HCT116 (cell line): ENCODE results near the gene FAM118A. TPM values are rescaled to one million over a fixed set of nuclear protein-coding genes. Genes with fewer than 3 reads are reported as not detected.

Experiments used
- ATAC-seq: fragments of 200-7000 bp; cut with Tn5 transposase; 2 replicates; pipeline ENCODE4 v1.9.1; 2020; ENCODE audit warnings: mild to moderate bottlenecking, moderate library complexity
- BruUV-seq: library from RNA; stranded (reverse); fragments of 400-500 nt; replicated peaks from 2 replicates; lab custom pipeline; 2021; lab: Mats Ljungman, UMichigan
- CTCF ChIA-PET: fragments of 300-600 bp; sonication (Branson Sonifier 250); formaldehyde crosslinking; loops from one replicate; lab custom pipeline; 2021; ENCODE audit warnings: antibody characterized with exemption; lab: Charles Lee
- POLR2A ChIA-PET: fragments of 300-600, 350-600 bp; sonication (Branson Sonifier 250); formaldehyde crosslinking; loops from one replicate; lab custom pipeline; 2021; ENCODE audit warnings: antibody characterized with exemption; lab: Charles Lee
- RAD21 ChIA-PET, 2 experiments: fragments of 300-600 bp; sonication (Branson Sonifier 250); formaldehyde crosslinking; loops; one replicate each; lab custom pipeline; 2023; ENCODE audit warnings: low total read pairs in 2 of 2; ENCODE audit not compliant: uncharacterized antibody in 2 of 2, unreplicated experiment in 2 of 2, low non-redundant PET in 1 of 2; lab: Charles Lee
- DNase-seq: peaks from one replicate; pipeline ENCODE4 v3.0.0-alpha.2; 2010; ENCODE audit warnings: low read depth, low spot score
- H2AFZ ChIP-seq: fragments of 200-600 bp; shearing (Covaris generic), sonication (generic); 2 replicates; pipeline ENCODE4 v1.6.1; 2017; ENCODE audit warnings: low read depth, mixed run types, mixed read lengths, antibody characterized with exemption, low read length; ENCODE audit not compliant: poor library complexity, severe bottlenecking
- H3K27ac ChIP-seq: 2 replicates; pipeline ENCODE4 v1.5.1; 2012; ENCODE audit warnings: low read depth, low read length
- H3K27me3 ChIP-seq: fragments of 200-600 bp; sonication (generic); 2 replicates; pipeline ENCODE4 v1.6.1; 2016; ENCODE audit warnings: mixed run types, low read length, mixed read lengths; ENCODE audit not compliant: insufficient read depth
- H3K36me3 ChIP-seq, 2 experiments: fragments of 200-500 bp in 1 of 2; fragments of 200-600 bp in 1 of 2; sonication (Bioruptor generic) in 1 of 2; sonication (generic) in 1 of 2; 2 replicates each; pipeline versions ENCODE4 v1.5.1 to v1.6.1; 2014 to 2016; ENCODE audit warnings: low read length in 2 of 2, inconsistent platforms in 1 of 2, mixed read lengths in 1 of 2, mixed run types in 1 of 2; ENCODE audit not compliant: insufficient read depth in 2 of 2, control insufficient read depth in 1 of 2
- H3K4me1 ChIP-seq, 2 experiments: fragments of 200-600 bp in 1 of 2; sonication (generic) in 1 of 2; 2 replicates each; pipeline versions ENCODE4 v1.5.1 to v1.6.1; 2012 to 2017; ENCODE audit warnings: low read length in 2 of 2, inconsistent platforms in 1 of 2, mild to moderate bottlenecking in 1 of 2, mixed read lengths in 1 of 2, mixed run types in 1 of 2, moderate library complexity in 1 of 2; ENCODE audit not compliant: insufficient read depth in 2 of 2, control insufficient read depth in 1 of 2
- H3K4me2 ChIP-seq: fragments of 200-600 bp; sonication (generic); 2 replicates; pipeline ENCODE4 v1.6.1; 2017; ENCODE audit warnings: mixed run types, low read length, mixed read lengths
- H3K4me3 ChIP-seq, 2 experiments: fragments of 200-600 bp in 1 of 2; sonication (generic) in 1 of 2; replicated peaks in 1 of 2; 2 replicates each; pipeline ENCODE4 v1.5.1; 2011 to 2016; ENCODE audit warnings: low read length in 2 of 2, control low read depth in 1 of 2, low read depth in 1 of 2, mild to moderate bottlenecking in 1 of 2, mixed read lengths in 1 of 2, mixed run types in 1 of 2
- H3K79me2 ChIP-seq: fragments of 200-600 bp; sonication (generic); 2 replicates; pipeline ENCODE4 v1.6.1; 2017; ENCODE audit warnings: mild to moderate bottlenecking, mixed run types, low read length, moderate library complexity, mixed read lengths; ENCODE audit not compliant: insufficient read depth
- H3K9ac ChIP-seq: fragments of 200-600 bp; sonication (generic); 2 replicates; pipeline ENCODE4 v1.6.1; 2016; ENCODE audit warnings: low read length, mixed read lengths
- H3K9me2 ChIP-seq: fragments of 200-600 bp; sonication (generic), shearing (Covaris generic); 2 replicates; pipeline ENCODE4 v1.6.1; 2017; ENCODE audit warnings: mixed run types, mild to moderate bottlenecking, moderate library complexity; ENCODE audit not compliant: insufficient read depth
- H3K9me3 ChIP-seq, 2 experiments: fragments of 200-500 bp in 1 of 2; fragments of 200-600 bp in 1 of 2; sonication (Bioruptor generic) in 1 of 2; sonication (generic) in 1 of 2; 2 replicates each; pipeline ENCODE4 v1.6.1; 2014 to 2017; ENCODE audit warnings: low read length in 2 of 2, mixed read lengths in 2 of 2, inconsistent platforms in 1 of 2, low read depth in 1 of 2, mild to moderate bottlenecking in 1 of 2, mixed run types in 1 of 2, moderate library complexity in 1 of 2; ENCODE audit not compliant: control insufficient read depth in 1 of 2, insufficient read depth in 1 of 2
- H4K20me1 ChIP-seq: fragments of 200-600 bp; sonication (generic), shearing (Covaris generic); 2 replicates; pipeline ENCODE4 v1.6.1; 2017; ENCODE audit warnings: mixed run types, mild to moderate bottlenecking, moderate library complexity; ENCODE audit not compliant: insufficient read depth
- CBX3 ChIP-seq: IDR thresholded peaks from 2 replicates; pipeline ENCODE4 v1.6.1; 2012; ENCODE audit warnings: low read depth
- CEBPB ChIP-seq: IDR thresholded peaks from 2 replicates; pipeline ENCODE4 v1.6.1; 2012; ENCODE audit warnings: low read depth
- CTCF ChIP-seq, 3 experiments: fragments of 200-600 bp in 1 of 3; sonication (generic) in 1 of 3; IDR thresholded peaks in 2 of 3; conservative IDR thresholded peaks in 1 of 3; 2 replicates each; pipeline ENCODE4 v1.5.1; 2012 to 2017; ENCODE audit warnings: low read depth in 2 of 3, low read length in 2 of 3, antibody characterized with exemption in 1 of 3, borderline replicate concordance in 1 of 3, control low read depth in 1 of 3, mild to moderate bottlenecking in 1 of 3, mixed read lengths in 1 of 3, mixed run types in 1 of 3, moderate library complexity in 1 of 3; ENCODE audit not compliant: insufficient read depth in 1 of 3
- ELF1 ChIP-seq: IDR thresholded peaks from 2 replicates; pipeline ENCODE4 v1.6.1; 2012; ENCODE audit warnings: low read depth, borderline replicate concordance
- EZH2 ChIP-seq: fragments of 200-600 bp; sonication (generic); IDR thresholded peaks from 2 replicates; pipeline ENCODE4 v1.6.1; 2017; ENCODE audit warnings: antibody characterized with exemption, mixed run types
- EZH2phosphoT487 ChIP-seq: fragments of 200-600 bp; IDR thresholded peaks from 2 replicates; pipeline ENCODE4 v1.6.1; 2018; ENCODE audit warnings: antibody characterized with exemption, borderline replicate concordance
- JUND ChIP-seq: IDR thresholded peaks from 2 replicates; pipeline ENCODE4 v1.6.1; 2012
- MAX ChIP-seq: IDR thresholded peaks from 2 replicates; pipeline ENCODE4 v1.6.1; 2012
- POLR2A ChIP-seq: IDR thresholded peaks from 2 replicates; pipeline ENCODE4 v1.7.0; 2011; ENCODE audit warnings: borderline replicate concordance; ENCODE audit not compliant: insufficient read depth, insufficient read length; ENCODE audit errors: extremely low read depth
- POLR2AphosphoS5 ChIP-seq: IDR thresholded peaks from 2 replicates; pipeline ENCODE4 v1.6.1; 2011; ENCODE audit warnings: mild to moderate bottlenecking, low read depth, low read length, moderate library complexity
- REST ChIP-seq: IDR thresholded peaks from 2 replicates; pipeline ENCODE4 v1.6.1; 2012; ENCODE audit warnings: low read depth
- SIN3A ChIP-seq: IDR thresholded peaks from 2 replicates; pipeline ENCODE4 v1.6.1; 2012; ENCODE audit warnings: low read depth
- SP1 ChIP-seq: IDR thresholded peaks from 2 replicates; pipeline ENCODE4 v1.6.1; 2012; ENCODE audit warnings: low read depth
- SRF ChIP-seq: IDR thresholded peaks from 2 replicates; pipeline ENCODE4 v1.6.1; 2012; ENCODE audit warnings: low read depth
- TCF7L2 ChIP-seq: IDR thresholded peaks from 2 replicates; pipeline ENCODE4 v1.7.0; 2011; ENCODE audit warnings: borderline replicate concordance, inconsistent platforms; ENCODE audit not compliant: insufficient read depth, insufficient read length; ENCODE audit errors: extremely low read depth
- YY1 ChIP-seq: IDR thresholded peaks from 2 replicates; pipeline ENCODE4 v1.6.1; 2011; ENCODE audit warnings: low read length, low read depth, moderate library complexity, mild to moderate bottlenecking; ENCODE audit not compliant: insufficient replicate concordance; ENCODE audit errors: extremely low read depth
- ZFX ChIP-seq: fragments of 450-650 bp; IDR thresholded peaks from 2 replicates; pipeline ENCODE4 v1.6.1; 2017
- ZNF274 ChIP-seq: fragments of 200-500 bp; sonication (Bioruptor generic); IDR thresholded peaks from 2 replicates; pipeline ENCODE4 v1.6.1; 2014; ENCODE audit warnings: mild to moderate bottlenecking, low read depth, low read length, inconsistent platforms
- intact Hi-C: fragments of 100-400 bp; cut with micrococcal nuclease; formaldehyde crosslinking; loops from 2 replicates; pipeline ENCODE4 v1.10.0; 2022
- total RNA-seq: library from RNA; stranded (reverse); gene quantifications from one replicate; pipeline ENCODE4 v1.2.1, GENCODE V29; 2021; ENCODE audit not compliant: unreplicated experiment
- TF ChIP-seq, protein P1 (sequence below): IDR thresholded peaks from 2 replicates; pipeline ENCODE4 v1.6.1; 2012

Gene FAM118A
- total RNA-seq, 1 experiment from 2014 or later = 43.2 TPM

DNA sequence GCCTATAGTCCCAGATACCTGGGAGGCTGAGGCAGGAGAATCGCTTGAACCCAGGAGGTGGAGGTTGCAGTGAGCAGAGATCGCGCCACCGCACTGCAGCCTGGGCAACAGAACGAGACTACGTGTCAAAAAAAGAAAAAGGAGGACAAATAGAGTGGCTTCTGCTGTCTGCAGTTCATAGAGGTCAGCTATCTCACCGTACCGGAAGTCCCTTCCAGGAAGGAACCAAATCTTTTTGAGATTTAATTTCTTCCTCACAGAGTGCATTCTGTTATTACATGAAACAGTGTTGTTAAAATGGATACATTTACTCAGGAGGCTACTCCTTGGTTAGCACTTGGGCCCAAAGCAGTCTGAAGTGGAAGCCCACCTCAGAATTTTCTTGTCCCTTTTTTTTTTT lies 33.4 kb downstream of the FAM118A start:
- TF ChIP-seq POLR2AphosphoS5 (no peak), MAX (no peak), REST (no peak), SIN3A (no peak), JUND (no peak), EZH2 (no peak), CBX3 (no peak), EZH2phosphoT487 (no peak), POLR2A (no peak), SRF (no peak), ZNF274 (no peak), ELF1 (no peak), SP1 (no peak), CEBPB (no peak), CTCF (IDR thresholded peaks at IDR 0.05 in 2 of 3, conservative IDR thresholded peaks at IDR 0.05 in 1 of 3; ENCODE audit: borderline replicate concordance in 1 of 3, insufficient read depth in 1 of 3, low read depth in 2 of 3, low read length in 2 of 3) (no peak), TCF7L2 (no peak), ZFX (no peak), YY1 (no peak)
- TF ChIP-seq, protein P1, sequence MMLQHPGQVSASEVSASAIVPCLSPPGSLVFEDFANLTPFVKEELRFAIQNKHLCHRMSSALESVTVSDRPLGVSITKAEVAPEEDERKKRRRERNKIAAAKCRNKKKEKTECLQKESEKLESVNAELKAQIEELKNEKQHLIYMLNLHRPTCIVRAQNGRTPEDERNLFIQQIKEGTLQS = no peak
- H3K4me3 ChIP-seq = no peak overlapping the region
- no peaks in the 10 kb centered on the region for H3K9me2 ChIP-seq
- no peak overlapping the region for H3K9ac ChIP-seq
- peaks cover 11 to 19% of the 10 kb centered on the region in 2 experiments; a peak in 3 of 4 replicates for H3K36me3 ChIP-seq
- H3K27me3 ChIP-seq = no peaks in the 10 kb centered on the region
- DNase-seq (no peak), ATAC-seq (no peak)
- H4K20me1 ChIP-seq = no peaks in the 10 kb centered on the region
- no peak overlapping the region for H3K4me2 ChIP-seq
- no peaks in the 10 kb centered on the region for H3K9me3 ChIP-seq
- no peaks in the 10 kb centered on the region for H3K4me1 ChIP-seq
- BruUV-seq = no TSS peak
- ChIA-PET POLR2A (interaction anchor here (0.7 kb wide), 1 partner anchor 96 kb away, joined by 4 read pairs; no protein-coding TSS in a partner anchor), CTCF (no interaction called here), RAD21 (no interaction called here)
- no peaks in the 10 kb centered on the region for H3K79me2 ChIP-seq
- H2AFZ ChIP-seq = no peak overlapping the region
- no peak overlapping the region for H3K27ac ChIP-seq
- intact Hi-C loops = no loop called here
